Measurements from ENCODE around the gene R3HDM2.

DNA sequence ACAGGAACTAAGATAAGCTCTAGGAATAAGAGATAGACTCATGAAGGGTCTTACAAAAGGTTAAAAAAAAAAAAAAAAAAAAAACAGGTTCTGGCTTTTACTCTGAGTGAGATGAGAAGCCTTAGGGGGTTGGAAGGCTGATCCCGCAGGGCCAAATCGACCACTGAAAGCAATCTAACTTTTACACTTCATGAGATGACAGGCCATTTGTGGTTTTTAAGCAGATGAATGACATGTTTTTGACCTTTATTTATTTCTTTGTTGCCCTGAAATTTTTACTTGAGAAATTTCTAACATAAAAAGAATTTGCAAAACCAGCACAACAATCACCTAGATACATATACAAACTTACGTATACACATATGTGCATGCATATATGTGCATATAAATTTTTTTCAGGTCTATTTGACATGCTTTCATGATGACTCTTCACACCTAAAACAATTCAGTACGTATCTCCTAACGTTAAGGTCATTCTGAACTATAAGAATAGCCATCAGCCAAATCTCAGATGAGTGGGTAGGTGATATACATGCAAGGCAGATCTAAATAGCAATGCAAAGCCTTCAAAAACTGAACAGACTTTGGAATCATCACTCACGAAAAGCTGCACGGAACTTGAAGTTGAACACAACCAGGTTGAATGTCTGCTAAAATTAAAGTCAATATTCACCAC is 87.0 kb downstream of the R3HDM2 start:
- TF ChIP-seq, protein P1, sequence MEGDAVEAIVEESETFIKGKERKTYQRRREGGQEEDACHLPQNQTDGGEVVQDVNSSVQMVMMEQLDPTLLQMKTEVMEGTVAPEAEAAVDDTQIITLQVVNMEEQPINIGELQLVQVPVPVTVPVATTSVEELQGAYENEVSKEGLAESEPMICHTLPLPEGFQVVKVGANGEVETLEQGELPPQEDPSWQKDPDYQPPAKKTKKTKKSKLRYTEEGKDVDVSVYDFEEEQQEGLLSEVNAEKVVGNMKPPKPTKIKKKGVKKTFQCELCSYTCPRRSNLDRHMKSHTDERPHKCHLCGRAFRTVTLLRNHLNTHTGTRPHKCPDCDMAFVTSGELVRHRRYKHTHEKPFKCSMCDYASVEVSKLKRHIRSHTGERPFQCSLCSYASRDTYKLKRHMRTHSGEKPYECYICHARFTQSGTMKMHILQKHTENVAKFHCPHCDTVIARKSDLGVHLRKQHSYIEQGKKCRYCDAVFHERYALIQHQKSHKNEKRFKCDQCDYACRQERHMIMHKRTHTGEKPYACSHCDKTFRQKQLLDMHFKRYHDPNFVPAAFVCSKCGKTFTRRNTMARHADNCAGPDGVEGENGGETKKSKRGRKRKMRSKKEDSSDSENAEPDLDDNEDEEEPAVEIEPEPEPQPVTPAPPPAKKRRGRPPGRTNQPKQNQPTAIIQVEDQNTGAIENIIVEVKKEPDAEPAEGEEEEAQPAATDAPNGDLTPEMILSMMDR (IDR thresholded peaks at IDR 0.05), result no peak
- TF ChIP-seq POLR2A (IDR thresholded peaks at IDR 0.05) (no peak), POLR2AphosphoS5 (IDR thresholded peaks at IDR 0.05) (no peak)

All from transverse colon (tissue), 4 donors.